IPS DF 19.7 (cell line): ENCODE results near the gene CBLB.
"Not testable (repeated sequence)": the region's sequence is repeated elsewhere in the genome, so short reads cannot be mapped to it uniquely, and the experiment has no call there.

Source experiments
- DNase-seq: peaks from one replicate; pipeline ENCODE4 v3.0.0-alpha.2; 2013; ENCODE audit warnings: low read depth, low spot score

The CBLB gene

DNA sequence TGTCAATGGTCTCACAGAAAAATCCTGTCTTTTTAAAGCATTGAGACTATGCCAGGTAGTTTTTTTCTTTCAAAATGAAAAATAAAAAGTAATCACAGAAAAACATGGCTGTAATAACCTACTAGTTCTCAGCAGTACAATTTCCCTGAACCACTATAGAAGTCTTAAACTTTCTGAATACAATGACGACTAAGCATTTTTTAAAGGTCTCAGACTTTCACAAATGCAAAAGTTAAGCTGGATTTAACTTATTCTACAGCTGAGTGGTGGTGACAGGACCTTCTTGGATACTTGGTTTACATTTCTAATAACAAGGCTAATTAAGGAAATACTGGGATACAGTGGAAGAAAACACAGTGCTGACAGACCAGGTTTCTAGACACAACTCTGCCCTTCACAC lies 81.8 kb downstream of the CBLB start:
- DNase-seq: no peak

DNA sequence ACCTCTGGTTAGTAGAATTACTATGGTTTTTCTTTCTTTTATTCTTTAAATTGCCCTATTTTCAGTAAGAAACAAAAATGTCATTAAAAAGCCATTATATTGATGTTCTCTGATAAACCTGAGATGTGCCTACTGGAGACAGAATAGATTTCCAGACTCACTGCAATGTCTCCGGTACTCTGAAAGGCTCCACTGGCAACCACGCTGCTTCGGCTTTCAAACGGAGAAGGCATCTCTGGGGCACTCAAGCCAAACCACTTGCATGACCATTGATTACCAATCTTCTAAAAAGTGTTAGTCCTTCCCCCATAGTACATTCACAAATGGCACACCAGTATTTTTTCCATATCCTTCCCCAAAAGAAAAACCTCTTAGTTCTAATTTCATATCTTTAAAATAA lies 82.6 kb downstream of the CBLB start:
- no peak for DNase-seq

GRCh38 chr3:105785803-105786202 lies 83.0 kb downstream of the CBLB start:
- no peak for DNase-seq

- no peak for DNase-seq
These were observed 85.2 kb downstream of the CBLB start for GRCh38 chr3:105783631-105784030.

- DNase-seq: no peak
These were observed 86.9 kb downstream of the CBLB start for GRCh38 chr3:105781871-105782270.

- no peak for DNase-seq
These were observed 88.7 kb downstream of the CBLB start for GRCh38 chr3:105780107-105780506.

DNA sequence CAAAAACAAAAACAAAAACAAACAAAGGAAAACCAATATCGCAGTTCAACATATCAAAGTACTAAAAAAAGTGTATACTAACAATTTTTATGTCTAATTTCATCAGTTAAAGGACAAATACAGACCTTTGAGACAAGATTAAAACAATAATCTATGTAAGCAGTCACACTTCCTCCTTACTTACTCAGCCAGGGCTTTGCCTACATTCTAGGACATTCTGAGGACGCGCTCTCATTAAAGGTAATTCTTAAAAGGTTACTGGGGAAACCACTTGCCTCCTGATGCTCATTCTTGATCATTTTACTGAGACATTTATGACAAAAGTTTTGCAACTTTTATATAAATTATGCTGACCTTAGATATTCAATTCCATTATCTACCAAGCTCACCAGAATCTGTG lies 93.4 kb downstream of the CBLB start:
- no peak for DNase-seq

- DNase-seq: no peak
These were observed 94.2 kb downstream of the CBLB start for GRCh38 chr3:105774444-105775180.

GRCh38 chr3:105773291-105773690 lies 95.5 kb downstream of the CBLB start:
- no peak for DNase-seq

DNA sequence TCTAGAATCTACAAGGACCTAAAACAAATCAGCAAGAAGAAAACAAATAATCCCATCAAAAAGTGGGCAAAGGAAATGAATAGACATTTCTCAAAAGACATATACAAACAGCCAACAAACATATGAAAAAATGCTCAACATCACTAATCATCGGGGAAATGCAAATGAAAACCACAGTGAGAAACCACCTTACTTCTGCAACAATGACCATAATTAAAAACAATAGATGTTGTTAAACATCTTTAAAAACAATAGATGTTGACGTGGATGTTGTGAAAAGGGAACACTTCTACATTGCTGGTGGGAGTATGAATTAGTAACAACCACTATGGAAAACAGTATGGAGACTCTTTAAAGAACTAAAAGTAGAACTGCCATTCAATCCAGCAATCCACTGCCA lies 96.2 kb downstream of the CBLB start:
- DNase-seq: no peak

DNA sequence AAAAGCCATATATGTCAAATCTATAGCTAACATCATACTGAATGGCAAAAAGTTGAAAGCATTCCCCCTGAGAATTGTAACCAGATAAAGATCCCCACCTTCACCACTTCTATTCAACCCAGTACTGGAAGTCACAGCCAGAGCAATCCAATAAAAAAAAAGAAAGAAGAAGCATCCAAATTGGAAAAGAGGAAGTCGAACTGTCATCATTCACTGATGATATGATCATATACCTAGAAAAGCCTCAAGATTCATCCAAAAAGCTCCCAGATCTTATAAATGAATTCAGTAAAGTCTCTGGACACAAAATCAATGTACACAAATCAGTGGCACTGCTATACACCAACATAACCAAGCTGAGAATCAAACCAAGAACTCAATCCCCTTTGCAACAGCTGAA lies 97.4 kb downstream of the CBLB start:
- no peak for DNase-seq

DNA sequence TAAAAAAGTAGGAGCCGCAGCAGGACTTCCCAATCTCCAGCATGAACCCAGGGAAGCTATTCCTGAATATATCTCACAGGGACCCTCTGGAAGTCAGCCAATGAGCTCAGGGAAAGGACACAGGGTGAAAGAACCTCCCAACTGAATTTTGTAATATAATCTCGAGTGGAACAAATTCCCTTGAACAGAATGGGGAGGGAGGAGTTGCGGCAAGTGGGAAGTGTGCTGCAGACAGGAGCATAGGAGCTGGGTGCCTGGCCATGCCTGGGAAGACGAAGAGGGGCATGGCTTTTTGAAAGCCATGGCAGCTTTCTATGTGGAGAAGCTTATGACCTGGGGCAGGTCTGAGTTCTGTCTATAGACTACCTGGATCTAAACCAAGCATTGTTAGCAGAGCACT lies 98.4 kb downstream of the CBLB start:
- DNase-seq: no peak

GRCh38 chr3:105767776-105768175 lies 101.0 kb downstream of the CBLB start:
- DNase-seq: no peak

- no peak for DNase-seq
These were observed 101.6 kb downstream of the CBLB start for GRCh38 chr3:105767216-105767615.

- no peak for DNase-seq
These were observed 103.5 kb downstream of the CBLB start for GRCh38 chr3:105765308-105765639.

DNA sequence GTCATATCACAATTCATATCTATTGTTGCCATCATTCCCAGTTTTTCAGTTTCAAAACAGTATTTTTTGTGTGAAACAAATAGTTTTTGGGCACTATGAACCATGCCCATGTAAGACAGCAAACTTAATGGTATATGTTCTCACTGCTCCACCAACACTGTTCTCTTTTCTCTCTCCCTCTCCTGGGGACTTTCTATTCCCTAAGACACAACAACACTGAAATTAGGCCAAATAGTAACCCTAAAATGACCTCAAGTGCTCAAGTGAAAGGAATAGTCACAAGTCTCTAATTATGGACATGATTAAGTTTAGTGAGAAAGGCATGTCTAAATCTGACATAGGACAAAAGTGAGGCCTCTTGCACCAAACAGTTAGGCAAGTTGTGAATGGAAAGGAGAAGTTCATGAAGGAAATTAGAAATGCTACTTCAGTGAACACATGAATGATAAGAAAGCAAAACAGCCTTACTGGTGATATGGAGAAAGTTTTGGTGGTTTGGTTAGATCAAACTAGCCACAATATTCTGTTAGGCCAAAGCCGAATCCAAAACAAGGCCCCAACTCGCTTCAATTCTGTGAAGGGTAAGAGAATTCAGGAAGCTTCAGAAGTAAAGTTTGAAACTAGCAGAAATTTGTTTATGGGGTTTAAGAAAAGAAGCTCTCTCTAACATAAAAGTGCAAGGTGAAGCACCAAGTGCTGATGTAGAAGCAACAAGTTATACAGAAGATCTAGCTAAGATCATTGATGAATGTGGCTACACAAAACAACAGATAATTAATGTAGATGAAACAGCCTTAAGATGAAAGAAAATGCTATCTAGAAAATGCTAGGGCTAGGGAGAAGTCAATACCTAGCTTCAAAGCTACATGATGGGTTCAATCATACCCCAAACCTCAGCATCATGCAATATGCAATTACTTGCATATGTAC lies 104.2 kb downstream of the CBLB start:
- DNase-seq: no peak

GRCh38 chr3:105763659-105764036 lies 105.2 kb downstream of the CBLB start:
- DNase-seq: no peak

DNA sequence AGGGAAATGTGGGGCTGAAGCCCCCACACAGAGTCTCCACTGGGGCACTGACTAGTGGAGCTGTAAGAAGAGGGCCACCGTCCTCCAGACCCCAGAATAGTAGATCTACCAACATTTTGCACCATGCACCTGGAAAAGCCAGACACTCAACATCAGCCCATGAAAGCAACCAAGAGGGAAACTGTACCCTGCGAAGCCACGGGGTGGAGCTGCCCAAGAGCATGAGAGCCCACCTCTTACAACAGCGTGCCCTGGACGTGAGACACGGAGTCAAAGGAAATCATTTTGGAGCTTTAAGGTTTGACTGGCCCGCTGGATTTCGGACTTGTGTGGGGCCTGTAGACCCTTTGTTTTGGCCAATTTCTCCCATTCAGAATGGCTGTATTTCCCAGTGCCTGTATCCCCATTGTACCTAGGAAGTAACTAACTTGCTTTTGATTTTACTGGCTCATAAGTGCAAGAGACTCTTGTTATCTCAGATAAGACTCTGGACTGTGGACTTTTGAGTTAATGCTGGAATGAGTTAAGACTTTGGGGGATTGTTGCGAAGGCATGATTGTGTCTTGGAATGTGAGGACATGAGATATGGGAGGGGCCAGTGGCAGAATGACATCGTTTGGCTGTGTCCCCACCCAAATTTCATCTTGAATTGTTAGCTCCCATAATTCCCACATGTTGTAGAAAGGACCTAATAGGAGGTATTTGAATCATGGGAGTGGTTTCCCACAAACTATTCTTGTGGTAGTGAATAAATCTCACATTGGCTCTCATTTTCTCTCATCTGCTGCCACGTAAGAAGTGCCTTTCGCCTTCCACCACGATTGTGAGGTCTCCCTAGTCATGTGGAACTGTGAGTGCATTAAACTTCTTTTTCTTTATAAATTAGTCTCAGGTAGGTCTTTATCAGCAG lies 105.8 kb downstream of the CBLB start:
- DNase-seq: no peak

DNA sequence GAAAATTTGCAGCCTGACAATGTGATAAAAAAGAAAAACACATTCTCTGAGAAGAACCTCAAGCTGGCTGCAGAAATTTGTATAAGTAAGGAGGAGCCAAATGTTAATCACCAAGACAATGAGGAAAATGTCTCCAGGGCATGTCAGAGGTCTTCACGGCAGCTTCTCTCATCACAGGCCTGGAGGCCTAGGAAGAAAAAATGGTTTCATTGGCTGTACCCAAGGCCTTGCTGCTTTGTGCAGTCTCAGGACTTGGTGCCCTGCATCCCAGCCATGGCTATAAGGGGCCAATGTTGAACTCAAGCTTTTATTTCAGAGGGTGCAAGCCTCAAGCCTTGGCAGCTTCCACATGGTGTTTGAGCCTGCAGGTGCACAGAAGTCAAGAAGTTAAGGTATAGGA lies 106.6 kb downstream of the CBLB start:
- not testable (repeated sequence) for DNase-seq

- no peak for DNase-seq
These were observed 109.3 kb downstream of the CBLB start for GRCh38 chr3:105759442-105760078.

DNA sequence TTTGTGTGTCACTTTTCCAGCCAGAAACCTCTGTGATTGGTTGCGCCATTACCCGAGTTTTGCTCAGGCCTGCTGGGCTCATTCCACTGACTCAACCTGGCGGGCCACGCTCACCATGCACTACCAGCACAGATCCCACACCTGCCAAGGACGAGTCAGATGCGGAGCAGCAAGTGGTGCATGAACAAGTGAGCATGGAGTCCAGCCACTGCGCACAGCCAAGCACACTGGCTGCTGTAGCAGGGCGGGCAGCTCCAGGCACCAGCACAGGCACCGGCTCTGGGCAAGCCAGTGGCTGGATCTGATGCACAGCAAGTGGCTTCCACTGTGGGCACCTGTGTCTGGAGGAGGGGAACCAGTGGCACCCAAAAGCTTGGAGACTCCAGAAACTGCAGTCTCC lies 110.4 kb downstream of the CBLB start:
- DNase-seq: no peak
